Pancreas (tissue), 10 donors: Measurements from ENCODE around the gene CNTNAP5. TPM values are rescaled to one million over a fixed set of nuclear protein-coding genes. Genes with fewer than 3 reads are reported as not detected.

Experiments
- ATAC-seq, 4 donors: fragments of 200-7000 bp; cut with Tn5 transposase; one replicate each; pipeline versions ENCODE4 v1.8.0 to v1.9.1; 2020; ENCODE audit warnings: mild to moderate bottlenecking in 4 of 4, moderate library complexity in 4 of 4
- DNase-seq, 6 donors: peaks; one replicate each; pipeline ENCODE4 v3.0.0-alpha.2; 2020
- FAIRE-seq: peaks from 2 replicates; lab custom pipeline; 2012; peaks lifted over from hg19 to GRCh38; lab: Jason Lieb, UNC
- H3K27ac ChIP-seq, 4 donors: fragments of 200-600 bp; sonication (generic); 1 replicate in 3 of 4; 2 replicates in 1 of 4; pipeline versions ENCODE4 v1.5.0 to v1.8.0; 2020
- H3K27me3 ChIP-seq, 4 donors: fragments of 200-600 bp; one replicate each; pipeline ENCODE4 v1.8.0; 2021
- H3K36me3 ChIP-seq, 3 donors: fragments of 200-600 bp; sonication (generic) in 1 of 3; one replicate each; pipeline versions ENCODE4 v1.5.0 to v1.8.0; 2020 to 2021
- H3K4me1 ChIP-seq, 3 donors: fragments of 200-600 bp; one replicate each; pipeline ENCODE4 v1.8.0; 2021
- H3K4me3 ChIP-seq, 4 donors: fragments of 200-600 bp; sonication (generic) in 2 of 4; one replicate each; pipeline versions ENCODE4 v1.5.0 to v1.8.0; 2020 to 2021
- H3K9me3 ChIP-seq, 4 donors: fragments of 200-600 bp; one replicate each; pipeline ENCODE4 v1.8.0; 2021
- WGBS, 2 donors: extraction: QIAGEN DNeasy Blood & Tissue Kit; methylation state at CpG; one replicate each; pipeline ENCODE4 v1.1.7; 2013; 5-methylcytosine and 5-hydroxymethylcytosine counted together
- intact Hi-C, 3 donors: fragments of 100-400 bp; cut with DNase I; formaldehyde crosslinking; loops; one replicate each; pipeline versions ENCODE4 v1.11.1 to v1.14.2; 2022
- polyA plus RNA-seq, 2 donors: library from polyadenylated mRNA; stranded (reverse); fragments of 200-250 nt; gene quantifications; one replicate each; pipeline ENCODE4 v1.2.3, GENCODE V29; 2013
- total RNA-seq, 6 donors: library from RNA; stranded (reverse); fragmentation: NEBNext Ultra II Directional in 4 of 6; extraction: Animal tissue kit (Norgen Biotek cat#: 25700) in 4 of 6; gene quantifications; one replicate each; pipeline versions ENCODE4 v1.2.1 to v1.2.4, GENCODE V29; 2021 to 2023
- TF ChIP-seq, protein P1 (sequence below), 4 donors: fragments of 200-600 bp; sonication (generic) in 3 of 4; IDR thresholded peaks; one replicate each; pipeline versions ENCODE4 v1.5.0 to v1.8.0; 2021; ENCODE audit warnings: antibody characterized with exemption in 4 of 4
- donor health status: healthy with polysubstance abuse.
- donor health status: DM: no; HTN: no; CAD: no; lungs with moderate emphysema.
- donor health status: DM: no; HTN: no; CAD: no.
- donor health status: control.
- donor health status: control.
- donor health status: Bipolar disorder and iron deficiency.
- donor health status: DM: yes; HTN: yes; CAD: no.
- donor health status: DM: no; HTN: no; CAD: no.
- donor health status: DM: no; HTN: no; CAD: no.
- donor health status: DM: yes; HTN: yes; CAD: no.

CNTNAP5 gene
- total and polyA plus RNA-seq, 8 donors: 0.05 to 0.43 (median 0.12) TPM

- no peak overlapping the region for H3K27ac ChIP-seq
- intact Hi-C loops: no loop called here
- TF ChIP-seq, protein P1, sequence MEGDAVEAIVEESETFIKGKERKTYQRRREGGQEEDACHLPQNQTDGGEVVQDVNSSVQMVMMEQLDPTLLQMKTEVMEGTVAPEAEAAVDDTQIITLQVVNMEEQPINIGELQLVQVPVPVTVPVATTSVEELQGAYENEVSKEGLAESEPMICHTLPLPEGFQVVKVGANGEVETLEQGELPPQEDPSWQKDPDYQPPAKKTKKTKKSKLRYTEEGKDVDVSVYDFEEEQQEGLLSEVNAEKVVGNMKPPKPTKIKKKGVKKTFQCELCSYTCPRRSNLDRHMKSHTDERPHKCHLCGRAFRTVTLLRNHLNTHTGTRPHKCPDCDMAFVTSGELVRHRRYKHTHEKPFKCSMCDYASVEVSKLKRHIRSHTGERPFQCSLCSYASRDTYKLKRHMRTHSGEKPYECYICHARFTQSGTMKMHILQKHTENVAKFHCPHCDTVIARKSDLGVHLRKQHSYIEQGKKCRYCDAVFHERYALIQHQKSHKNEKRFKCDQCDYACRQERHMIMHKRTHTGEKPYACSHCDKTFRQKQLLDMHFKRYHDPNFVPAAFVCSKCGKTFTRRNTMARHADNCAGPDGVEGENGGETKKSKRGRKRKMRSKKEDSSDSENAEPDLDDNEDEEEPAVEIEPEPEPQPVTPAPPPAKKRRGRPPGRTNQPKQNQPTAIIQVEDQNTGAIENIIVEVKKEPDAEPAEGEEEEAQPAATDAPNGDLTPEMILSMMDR (IDR thresholded peaks at IDR 0.05): no peak
- no peak for FAIRE-seq
- no peak for ATAC-seq
- no peaks in the 10 kb centered on the region for H3K4me1 ChIP-seq
- H3K36me3 ChIP-seq: no peaks in the 10 kb centered on the region
- no peaks in the 10 kb centered on the region for H3K27me3 ChIP-seq
- 72 to 76% methylated on average over 2 of the region's 2 CpGs for WGBS, 2 donors
- DNase-seq: no peak
- H3K9me3 ChIP-seq: no peaks in the 10 kb centered on the region
- no peak overlapping the region for H3K4me3 ChIP-seq
These were observed 176.6 kb downstream of the CNTNAP5 start for GRCh38 chr2:124201713-124202112.

DNA sequence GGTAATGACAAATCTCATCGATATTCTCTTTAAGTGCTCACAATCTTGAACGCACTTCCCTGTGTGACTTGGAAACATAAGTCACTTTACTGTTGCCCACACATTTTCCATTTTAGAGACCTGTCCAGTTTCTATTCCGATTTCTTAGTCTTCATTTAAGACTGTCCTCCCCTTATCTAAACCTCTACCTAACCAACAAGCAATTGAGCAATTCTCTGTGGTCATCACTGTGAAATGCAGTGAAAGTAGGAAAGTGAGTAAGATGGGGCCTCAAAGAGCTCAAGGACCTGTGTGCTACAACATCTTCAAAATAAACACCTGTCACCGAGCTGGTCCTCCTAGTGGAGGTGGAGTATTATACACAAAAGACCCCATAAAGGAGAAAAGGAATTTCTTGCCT, 184.4 kb downstream of the CNTNAP5 start:
- H3K27me3 ChIP-seq: no peaks in the 10 kb centered on the region
- FAIRE-seq (no peak), DNase-seq (no peak), ATAC-seq (no peak)
- no peaks in the 10 kb centered on the region for H3K9me3 ChIP-seq
- no peaks in the 10 kb centered on the region for H3K4me1 ChIP-seq
- intact Hi-C loops: no loop called here
- no peak overlapping the region for H3K4me3 ChIP-seq
- H3K36me3 ChIP-seq: no peaks in the 10 kb centered on the region
- no peak overlapping the region for H3K27ac ChIP-seq
- TF ChIP-seq, protein P1 (IDR thresholded peaks at IDR 0.05): no peak
- 56 to 62% methylated on average over 4 of the region's 4 CpGs for WGBS, 2 donors

DNA sequence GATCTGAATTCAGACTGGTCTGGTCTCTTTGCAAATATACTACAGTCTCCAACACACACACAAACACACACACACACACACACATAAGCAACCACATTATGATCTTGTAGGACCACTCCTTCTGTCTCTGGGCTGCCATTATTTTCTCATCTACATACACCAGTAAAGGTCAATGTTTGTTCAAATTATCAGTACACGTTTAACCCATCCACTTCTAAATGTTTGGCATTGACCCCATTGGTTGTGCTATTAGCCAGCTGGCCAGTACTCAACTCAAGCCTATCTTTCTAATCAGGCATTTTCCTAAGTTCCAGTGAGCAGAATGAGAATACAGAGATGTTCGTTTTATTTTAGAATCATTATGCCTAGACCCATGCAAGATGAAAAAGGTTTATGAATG, 186.4 kb downstream of the CNTNAP5 start:
- Histone ChIP-seq H3K27me3 (no peaks in the 10 kb centered on the region), H3K9me3 (no peaks in the 10 kb centered on the region), H3K4me1 (no peaks in the 10 kb centered on the region), H3K36me3 (no peaks in the 10 kb centered on the region), H3K27ac (no peak overlapping the region), H3K4me3 (no peak overlapping the region)
- intact Hi-C loops: no loop called here
- no peak for ATAC-seq
- DNase-seq: no peak
- no peak for FAIRE-seq
- TF ChIP-seq, protein P1 (IDR thresholded peaks at IDR 0.05): no peak
- WGBS, 2 donors: 24 to 30% methylated on average over 2 of the region's 2 CpGs

- H3K27ac ChIP-seq: no peak overlapping the region
- TF ChIP-seq, protein P1 (IDR thresholded peaks at IDR 0.05): no peak
- H3K9me3 ChIP-seq: no peaks in the 10 kb centered on the region
- no peaks in the 10 kb centered on the region for H3K4me1 ChIP-seq
- WGBS, 2 donors: 53 to 62% methylated on average over 7 of the region's 7 CpGs
- DNase-seq (no peak), FAIRE-seq (no peak), ATAC-seq (no peak)
- H3K4me3 ChIP-seq: no peak overlapping the region
- H3K36me3 ChIP-seq: no peaks in the 10 kb centered on the region
- intact Hi-C loops: no loop called here
- H3K27me3 ChIP-seq: no peaks in the 10 kb centered on the region
These were observed 189.0 kb downstream of the CNTNAP5 start for GRCh38 chr2:124213977-124214587.

- DNase-seq (no peak), FAIRE-seq (no peak), ATAC-seq (no peak)
- no peak overlapping the region for H3K4me3 ChIP-seq
- no peaks in the 10 kb centered on the region for H3K9me3 ChIP-seq
- no peaks in the 10 kb centered on the region for H3K4me1 ChIP-seq
- H3K36me3 ChIP-seq: no peaks in the 10 kb centered on the region
- H3K27ac ChIP-seq: no peak overlapping the region
- intact Hi-C loops: no loop called here
- TF ChIP-seq, protein P1 (IDR thresholded peaks at IDR 0.05): no peak
- no peaks in the 10 kb centered on the region for H3K27me3 ChIP-seq
- WGBS, 2 donors: 71 to 76% methylated on average over 4 of the region's 4 CpGs
These were observed 221.1 kb downstream of the CNTNAP5 start for GRCh38 chr2:124246170-124246569.
